CD14-positive monocyte (primary cell): ENCODE results near the gene ZBTB32. TPM values are rescaled to one million over a fixed set of nuclear protein-coding genes. Genes with fewer than 3 reads are reported as not detected.

ENCODE experiments used
- DNase-seq, 3 donors: peaks; one replicate each; pipeline ENCODE4 v3.0.0-alpha.2; 2011 to 2022
- H2AFZ ChIP-seq: 2 replicates; pipeline ENCODE4 v1.6.0; 2012; ENCODE audit warnings: mild to moderate bottlenecking, low read depth, low read length, inconsistent platforms; ENCODE audit not compliant: insufficient read depth, poor library complexity, severe bottlenecking
- H3K27ac ChIP-seq, 2 donors: 1 replicate in 1 of 2; 2 replicates in 1 of 2; pipeline ENCODE4 v1.5.1; 2012 to 2013; ENCODE audit warnings: low read length in 2 of 2, control low read depth in 1 of 2, inconsistent platforms in 1 of 2, low read depth in 1 of 2, mild to moderate bottlenecking in 1 of 2
- H3K27me3 ChIP-seq, 2 donors: one replicate each; pipeline versions ENCODE4 v1.6.0 to v1.6.1; 2011 to 2013; ENCODE audit warnings: low read length in 2 of 2; ENCODE audit not compliant: control insufficient read depth in 2 of 2, insufficient read depth in 2 of 2
- H3K36me3 ChIP-seq, 2 donors: replicated peaks in 1 of 2; 1 replicate in 1 of 2; 2 replicates in 1 of 2; pipeline versions ENCODE4 v1.5.1 to v1.6.1; 2012 to 2013; ENCODE audit warnings: low read length in 2 of 2, control low read depth in 1 of 2, inconsistent platforms in 1 of 2, mild to moderate bottlenecking in 1 of 2; ENCODE audit not compliant: insufficient read depth in 2 of 2, control insufficient read depth in 1 of 2
- H3K4me1 ChIP-seq, 2 donors: 1 replicate in 1 of 2; 2 replicates in 1 of 2; pipeline versions ENCODE4 v1.5.1 to v1.6.1; 2012 to 2013; ENCODE audit warnings: low read length in 2 of 2, control low read depth in 1 of 2, inconsistent platforms in 1 of 2, mild to moderate bottlenecking in 1 of 2, moderate library complexity in 1 of 2; ENCODE audit not compliant: insufficient read depth in 2 of 2, control insufficient read depth in 1 of 2
- H3K4me2 ChIP-seq: replicated peaks from 2 replicates; pipeline ENCODE3; 2012; ENCODE audit warnings: low read length, moderate library complexity, mild to moderate bottlenecking; ENCODE audit not compliant: poor library complexity, severe bottlenecking; ENCODE audit errors: extremely low read depth
- H3K4me3 ChIP-seq, 3 experiments: fragments of 200-600 bp in 1 of 3; sonication (generic) in 1 of 3; replicated peaks in 1 of 3; 1 replicate in 2 of 3; 2 replicates in 1 of 3; pipeline ENCODE4 v1.5.1; 2011 to 2013; ENCODE audit warnings: low read length in 3 of 3, mild to moderate bottlenecking in 3 of 3, control low read depth in 2 of 3, low read depth in 2 of 3, inconsistent platforms in 1 of 3, moderate library complexity in 1 of 3
- H3K79me2 ChIP-seq: 2 replicates; pipeline ENCODE4 v1.6.0; 2012; ENCODE audit warnings: mild to moderate bottlenecking, control low read depth, inconsistent platforms, low read length, moderate library complexity; ENCODE audit not compliant: insufficient read depth
- H3K9ac ChIP-seq: 2 replicates; pipeline ENCODE4 v1.6.0; 2017; ENCODE audit warnings: low read length, mild to moderate bottlenecking; ENCODE audit not compliant: insufficient read depth, poor library complexity, severe bottlenecking
- H3K9me3 ChIP-seq, 2 donors: replicated peaks in 1 of 2; 1 replicate in 1 of 2; 2 replicates in 1 of 2; pipeline versions ENCODE4 v1.5.1 to v1.6.1; 2012 to 2013; ENCODE audit warnings: low read length in 2 of 2, control low read depth in 1 of 2; ENCODE audit not compliant: control insufficient read depth in 1 of 2, insufficient read depth in 1 of 2
- H4K20me1 ChIP-seq: 2 replicates; pipeline ENCODE4 v1.6.0; 2012; ENCODE audit warnings: mild to moderate bottlenecking, low read length, control low read depth, moderate library complexity; ENCODE audit not compliant: insufficient read depth
- H3K27ac Mint-ChIP-seq, 7 donors: one replicate each; pipeline ENCODE4 v1.8.0; 2020; ENCODE audit warnings: mild to moderate bottlenecking in 7 of 7, mixed read lengths in 7 of 7, moderate library complexity in 6 of 7, inconsistent platforms in 2 of 7
- H3K27me3 Mint-ChIP-seq, 3 donors: one replicate each; pipeline ENCODE4 v1.8.0; 2021 to 2022; ENCODE audit warnings: low read depth in 3 of 3, mild to moderate bottlenecking in 3 of 3, mixed read lengths in 3 of 3, moderate library complexity in 3 of 3, inconsistent platforms in 1 of 3
- H3K36me3 Mint-ChIP-seq, 2 donors: one replicate each; pipeline ENCODE4 v1.8.0; 2020; ENCODE audit warnings: mixed read lengths in 2 of 2, inconsistent platforms in 1 of 2, mild to moderate bottlenecking in 1 of 2
- H3K4me1 Mint-ChIP-seq: one replicate; pipeline ENCODE4 v1.8.0; 2020; ENCODE audit warnings: mild to moderate bottlenecking, mixed read lengths
- H3K4me3 Mint-ChIP-seq, 2 donors: one replicate each; pipeline ENCODE4 v1.8.0; 2020; ENCODE audit warnings: mild to moderate bottlenecking in 2 of 2, mixed read lengths in 2 of 2, moderate library complexity in 1 of 2
- H3K9me3 Mint-ChIP-seq, 7 donors: one replicate each; pipeline ENCODE4 v1.8.0; 2020 to 2022; ENCODE audit warnings: mixed read lengths in 7 of 7, mild to moderate bottlenecking in 6 of 7, moderate library complexity in 6 of 7, inconsistent platforms in 2 of 7
- WGBS: methylation state at CpG from one replicate; pipeline ENCODE4 v1.1.5; 2013; ENCODE audit warnings: missing lambda C conversion rate; ENCODE audit not compliant: insufficient coverage; 5-methylcytosine and 5-hydroxymethylcytosine counted together
- intact Hi-C, 2 donors: fragments of 100-400 bp; cut with micrococcal nuclease; formaldehyde crosslinking; loops; one replicate each; pipeline versions ENCODE4 v1.15.0 to v1.15.1; 2023
- polyA plus RNA-seq, 3 donors: library from polyadenylated mRNA; depleted of rRNA in 1 of 3; unstranded in 2 of 3; stranded (reverse) in 1 of 3; fragments of 300-500 nt in 2 of 3; fragments of >200 nt in 1 of 3; fragmentation: Illumina TruSeq in 2 of 3; gene quantifications; 1 replicate in 2 of 3; 2 replicates in 1 of 3; pipeline ENCODE4 v1.2.3, GENCODE V29; 2012 to 2021
- TF ChIP-seq, protein P1 (sequence below): fragments of 200-600 bp; IDR thresholded peaks from one replicate; pipeline ENCODE4 v1.8.0; 2022; ENCODE audit warnings: antibody characterized with exemption, mild to moderate bottlenecking

ZBTB32 gene
- polyA plus RNA-seq, 3 donors, result 0.05 TPM; not detected in 2

DNA sequence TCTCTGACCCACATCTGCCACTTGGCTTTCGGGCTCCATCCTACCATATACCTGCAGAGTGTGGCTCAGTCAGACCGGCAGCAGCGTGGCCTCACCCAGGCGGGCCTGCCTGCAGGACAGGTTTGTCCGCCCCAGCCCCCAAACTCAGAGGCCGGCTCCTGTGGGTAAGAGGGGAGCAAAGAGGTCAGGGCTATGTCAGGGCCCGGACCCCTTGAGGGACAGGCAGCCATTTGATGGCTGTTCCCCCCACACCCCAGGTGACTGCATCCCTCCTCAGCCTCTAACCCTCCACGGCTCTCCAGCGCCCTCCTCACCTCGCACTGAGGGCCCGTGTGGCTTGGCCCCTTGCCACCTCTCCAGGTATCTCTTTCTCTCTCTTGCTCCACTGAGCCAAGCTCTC lies 12.3 kb upstream of the ZBTB32 start:
- Histone ChIP-seq H3K4me3 (no peak overlapping the region), H3K9me3 (no peaks in the 10 kb centered on the region), H3K36me3 (no peaks in the 10 kb centered on the region), H3K79me2 (no peaks in the 10 kb centered on the region), H3K27ac (no peak overlapping the region), H3K27me3 (no peaks in the 10 kb centered on the region), H3K9ac (no peak overlapping the region), H2AFZ (no peak overlapping the region), H3K4me1 (no peaks in the 10 kb centered on the region), H4K20me1 (no peaks in the 10 kb centered on the region), H3K4me2 (no peak overlapping the region)
- TF ChIP-seq, protein P1, sequence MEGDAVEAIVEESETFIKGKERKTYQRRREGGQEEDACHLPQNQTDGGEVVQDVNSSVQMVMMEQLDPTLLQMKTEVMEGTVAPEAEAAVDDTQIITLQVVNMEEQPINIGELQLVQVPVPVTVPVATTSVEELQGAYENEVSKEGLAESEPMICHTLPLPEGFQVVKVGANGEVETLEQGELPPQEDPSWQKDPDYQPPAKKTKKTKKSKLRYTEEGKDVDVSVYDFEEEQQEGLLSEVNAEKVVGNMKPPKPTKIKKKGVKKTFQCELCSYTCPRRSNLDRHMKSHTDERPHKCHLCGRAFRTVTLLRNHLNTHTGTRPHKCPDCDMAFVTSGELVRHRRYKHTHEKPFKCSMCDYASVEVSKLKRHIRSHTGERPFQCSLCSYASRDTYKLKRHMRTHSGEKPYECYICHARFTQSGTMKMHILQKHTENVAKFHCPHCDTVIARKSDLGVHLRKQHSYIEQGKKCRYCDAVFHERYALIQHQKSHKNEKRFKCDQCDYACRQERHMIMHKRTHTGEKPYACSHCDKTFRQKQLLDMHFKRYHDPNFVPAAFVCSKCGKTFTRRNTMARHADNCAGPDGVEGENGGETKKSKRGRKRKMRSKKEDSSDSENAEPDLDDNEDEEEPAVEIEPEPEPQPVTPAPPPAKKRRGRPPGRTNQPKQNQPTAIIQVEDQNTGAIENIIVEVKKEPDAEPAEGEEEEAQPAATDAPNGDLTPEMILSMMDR, result no peak
- H3K27ac Mint-ChIP-seq, result no peak overlapping the region
- WGBS, result 93% methylated on average over 7 of the region's 11 CpGs
- no peak overlapping the region for H3K4me3 Mint-ChIP-seq
- intact Hi-C loops, result loop anchor here in 1 of 2 donors (5.0 kb wide), 1 partner anchor 240 kb away; no protein-coding TSS in a partner anchor
- H3K36me3 Mint-ChIP-seq, result no peaks in the 10 kb centered on the region
- no peaks in the 10 kb centered on the region for H3K4me1 Mint-ChIP-seq
- DNase-seq, result no peak
- H3K27me3 Mint-ChIP-seq, result peaks cover 0 to 10% (median 6%) of the 10 kb centered on the region in 3 donors
- H3K9me3 Mint-ChIP-seq, result peaks cover 0 to 5% (median 2%) of the 10 kb centered on the region in 7 donors

DNA sequence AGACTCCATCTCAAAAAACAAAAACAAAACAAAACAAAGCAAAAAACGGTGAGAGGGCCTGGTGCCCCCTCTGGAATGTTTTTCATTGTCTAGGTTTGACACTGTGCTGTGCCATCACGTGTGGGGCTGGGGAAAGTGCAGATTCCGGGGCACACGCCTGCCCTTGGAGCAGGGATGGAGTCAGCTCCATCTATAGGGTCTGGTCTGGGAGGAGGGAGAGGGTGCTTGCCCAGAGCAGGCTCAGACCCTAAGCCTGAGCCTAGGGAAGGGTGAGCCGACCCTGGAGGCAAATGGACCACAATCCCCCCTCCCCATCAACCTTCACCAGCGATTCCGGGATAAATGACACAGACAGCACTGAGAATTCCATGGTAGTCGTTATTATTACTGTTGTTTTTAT lies 10.9 kb upstream of the ZBTB32 start:
- Histone ChIP-seq H4K20me1 (no peaks in the 10 kb centered on the region), H2AFZ (no peak overlapping the region), H3K36me3 (no peaks in the 10 kb centered on the region), H3K4me3 (no peak overlapping the region), H3K79me2 (no peaks in the 10 kb centered on the region), H3K27ac (no peak overlapping the region), H3K9ac (no peak overlapping the region), H3K27me3 (no peaks in the 10 kb centered on the region), H3K9me3 (no peaks in the 10 kb centered on the region), H3K4me1 (no peaks in the 10 kb centered on the region), H3K4me2 (no peak overlapping the region)
- 35% methylated on average over 2 of the region's 8 CpGs for WGBS
- DNase-seq, result no peak
- peaks cover 2 to 10% (median 10%) of the 10 kb centered on the region in 3 donors for H3K27me3 Mint-ChIP-seq
- TF ChIP-seq, protein P1, result no peak
- no peak overlapping the region for H3K27ac Mint-ChIP-seq
- H3K9me3 Mint-ChIP-seq, result peaks cover 0 to 5% (median 2%) of the 10 kb centered on the region in 7 donors
- H3K4me3 Mint-ChIP-seq, result no peak overlapping the region
- H3K4me1 Mint-ChIP-seq, result no peaks in the 10 kb centered on the region
- intact Hi-C loops, result loop anchor here in 1 of 2 donors (5.0 kb wide), 1 partner anchor 239 kb away; no protein-coding TSS in a partner anchor
- no peaks in the 10 kb centered on the region for H3K36me3 Mint-ChIP-seq
